Activated CD4-positive, alpha-beta T cell treated with anti-CD3 and anti-CD28 coated beads for 24 hours (primary cell): Measurements from ENCODE around the gene BOLA2B.
"Not testable (repeated sequence)": the region's sequence is repeated elsewhere in the genome, so short reads cannot be mapped to it uniquely, and the experiment has no call there.

Source experiments
- DNase-seq, 2 donors: peaks; one replicate each; pipeline ENCODE4 v3.0.0-alpha.2; 2020; ENCODE audit warnings: low read depth in 2 of 2

The BOLA2B gene

DNA sequence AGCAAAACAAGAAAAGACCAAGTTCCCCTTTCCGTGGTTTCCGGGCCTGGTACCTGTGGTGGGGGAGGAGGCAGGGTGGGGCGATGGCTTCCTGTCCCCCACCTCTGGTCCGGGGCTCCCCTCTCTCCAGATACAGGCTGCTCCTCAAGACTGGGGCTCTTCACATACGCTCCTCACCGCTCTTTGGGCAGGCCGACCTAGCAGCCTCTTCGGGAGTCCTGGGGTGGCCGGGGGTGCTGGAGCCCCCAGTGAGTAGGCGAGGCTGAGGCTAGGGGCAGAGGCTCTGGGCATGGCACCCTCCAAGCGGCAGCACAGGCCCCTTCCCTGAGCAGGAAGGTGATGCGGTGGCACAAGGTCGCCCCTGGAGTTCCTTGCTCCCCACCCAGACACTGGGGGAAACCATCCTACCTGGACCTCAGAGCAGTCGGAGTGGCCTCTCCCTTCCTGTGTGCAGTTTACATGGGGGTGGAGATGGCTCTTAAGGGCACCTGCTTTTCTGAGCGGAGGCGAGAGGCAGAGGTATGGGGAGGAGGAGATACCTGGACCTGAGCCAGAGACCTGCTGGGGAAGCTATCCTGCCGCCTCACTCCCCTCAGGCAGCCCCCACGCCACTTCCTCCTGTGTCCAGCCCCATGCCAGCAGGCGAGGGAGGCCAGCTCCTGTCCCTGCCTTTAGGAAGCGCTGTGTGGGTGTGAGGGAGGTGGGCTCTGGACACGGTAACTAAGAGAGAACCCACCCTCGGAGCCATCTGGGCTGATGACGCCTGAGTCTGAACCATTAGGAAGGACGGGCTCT is 9.2 kb downstream of the BOLA2B start:
- peak; percentile 41 to 42 for DNase-seq

DNA sequence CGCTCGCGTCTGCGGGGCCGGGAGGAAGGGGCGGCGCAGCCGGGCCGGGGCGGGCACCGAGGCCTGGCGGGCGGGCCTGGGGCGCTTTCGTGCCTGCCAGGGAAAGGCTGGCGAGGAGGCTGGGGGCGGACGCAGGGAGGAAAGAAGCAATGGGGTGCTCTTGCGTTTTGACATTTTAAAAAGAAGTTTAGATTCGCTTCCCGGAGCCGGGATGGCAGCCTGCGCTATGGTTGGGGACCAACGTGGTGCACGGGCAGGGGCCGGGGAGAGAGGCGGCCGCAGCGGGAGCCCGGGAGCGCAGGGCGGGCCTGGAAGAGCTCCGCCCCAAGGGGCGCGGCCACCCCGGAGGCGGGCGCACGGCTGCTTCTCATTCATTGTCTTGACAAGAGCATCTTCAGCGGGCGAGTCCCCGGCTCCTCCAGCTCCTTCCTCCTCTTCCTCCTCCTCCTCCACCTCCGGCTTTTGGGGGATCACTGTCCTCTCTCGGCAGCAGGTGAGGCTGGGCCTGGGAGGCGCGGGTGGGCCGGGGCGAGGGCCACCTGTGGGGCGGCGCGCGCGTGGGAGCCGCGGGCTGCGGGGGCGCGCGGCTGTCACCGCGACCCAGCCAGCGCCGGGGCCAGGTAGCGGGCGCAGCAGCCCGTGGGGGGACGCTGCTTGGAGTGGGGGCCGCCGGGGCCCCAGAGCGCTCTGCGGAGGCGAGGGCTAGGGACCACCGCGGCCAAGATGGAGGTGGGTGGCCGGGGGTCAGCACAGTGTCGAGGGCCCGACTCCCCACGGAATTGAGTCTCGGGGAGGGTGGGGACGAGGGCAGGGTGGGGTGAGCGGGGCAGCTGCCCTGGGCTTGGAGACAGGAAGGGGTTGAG is 10.0 kb downstream of the BOLA2B start, which contains the start of gene CORO1A:
CORO1A (plus strand) TSS at position 370 of the 863 bp plus-strand sequence. CDS start 1,608 bp downstream, outside the sequence.
- DNase-seq = peak; percentile 74 to 83

DNA sequence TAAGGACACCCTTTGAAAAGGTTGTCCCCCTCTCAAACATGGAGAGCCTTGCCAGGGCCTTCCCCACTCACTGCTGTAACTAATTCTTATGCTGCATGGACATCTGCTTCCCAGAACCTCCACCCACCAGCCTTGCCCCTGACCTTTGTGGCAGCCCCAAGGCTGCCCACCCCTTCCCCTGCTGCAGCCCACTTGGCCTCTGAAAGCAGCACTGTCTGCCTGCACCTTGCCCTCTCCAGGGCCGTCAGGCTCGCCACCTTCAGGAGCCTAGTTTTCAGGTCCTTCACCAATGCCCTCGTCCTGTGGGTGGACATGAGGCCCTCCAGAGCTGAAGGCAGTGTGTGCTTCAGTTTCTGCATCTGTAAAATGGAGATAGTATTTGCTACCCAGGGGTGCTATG is 12.7 kb downstream of the BOLA2B start:
- DNase-seq = no peak

DNA sequence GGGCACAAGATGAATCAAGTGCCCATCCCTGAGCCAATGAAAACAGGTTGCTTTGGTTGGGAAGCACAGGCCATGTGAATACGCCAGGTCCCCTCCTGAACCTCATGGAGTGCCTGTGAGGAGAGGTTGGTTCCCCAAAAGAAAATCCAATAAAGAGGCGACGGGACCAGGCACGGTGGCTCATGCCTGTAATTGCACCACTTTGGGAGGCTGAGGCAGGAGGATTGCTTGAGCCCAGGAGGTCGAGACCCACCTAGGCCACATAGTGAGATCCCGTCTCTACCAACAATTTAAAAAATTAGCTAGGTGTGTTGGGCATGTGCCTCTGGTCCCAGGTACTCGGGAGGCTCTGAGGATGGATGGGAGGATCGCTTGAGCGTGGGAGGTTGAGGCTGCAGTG is 13.5 kb downstream of the BOLA2B start:
- DNase-seq = no peak

DNA sequence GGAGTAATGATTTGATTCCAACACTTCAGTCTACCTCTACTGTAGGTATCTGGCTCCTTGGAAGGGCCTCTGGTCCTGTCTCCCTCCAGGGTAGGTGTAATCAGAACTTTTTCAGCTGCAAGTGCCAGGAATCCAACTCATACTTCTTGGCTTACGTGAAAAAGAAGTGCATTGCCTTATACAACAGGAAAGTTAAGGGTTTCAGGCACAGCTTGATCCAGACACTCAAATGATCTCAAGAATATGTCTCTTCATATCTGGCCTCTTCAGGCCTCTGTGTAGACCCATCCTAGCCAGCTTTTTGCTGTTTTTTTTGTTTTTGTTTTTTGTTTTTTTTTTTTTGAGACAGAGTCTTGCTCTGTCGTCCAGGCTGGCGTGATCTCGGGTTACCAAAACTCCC is 14.3 kb downstream of the BOLA2B start:
- DNase-seq = no peak

DNA sequence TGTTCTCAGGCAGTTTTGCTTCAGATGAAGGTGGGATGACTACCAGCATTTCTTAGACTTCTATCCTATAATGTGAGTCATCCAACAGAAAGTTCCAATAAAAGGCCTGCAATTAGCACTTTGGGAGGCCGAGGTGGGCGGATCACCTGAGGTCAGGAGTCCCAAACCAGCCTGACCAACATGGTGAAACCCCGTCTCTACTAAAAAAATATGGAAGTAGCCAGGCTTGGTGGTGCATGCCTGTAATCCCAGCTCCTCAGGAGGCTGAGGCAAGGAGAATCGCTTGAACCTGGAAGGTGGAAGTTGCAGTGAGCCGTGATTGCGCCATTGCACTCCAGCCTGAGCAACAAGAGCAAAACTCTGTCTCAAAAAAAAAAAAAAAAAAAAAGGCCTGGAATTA is 16.6 kb downstream of the BOLA2B start:
- DNase-seq = not testable (repeated sequence)

DNA sequence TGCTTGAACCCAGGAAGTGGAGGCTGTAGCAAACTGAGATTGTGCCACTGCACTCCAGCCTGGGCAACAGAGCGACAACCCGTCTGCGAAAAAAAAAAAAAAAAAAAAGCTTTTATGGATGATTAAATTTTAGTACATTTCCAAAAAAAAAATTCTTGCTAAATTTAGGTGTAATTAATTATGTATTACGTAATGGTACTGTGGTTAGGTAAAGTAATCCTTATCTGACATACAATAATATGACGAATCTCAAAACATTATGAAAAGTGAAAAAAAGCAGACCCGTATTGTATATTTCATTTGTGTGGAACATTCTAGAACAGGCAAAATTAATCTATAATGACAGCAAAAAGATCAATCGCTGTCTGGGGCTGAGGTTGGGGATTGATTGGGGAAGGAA is 20.4 kb downstream of the BOLA2B start:
- no peak for DNase-seq

DNA sequence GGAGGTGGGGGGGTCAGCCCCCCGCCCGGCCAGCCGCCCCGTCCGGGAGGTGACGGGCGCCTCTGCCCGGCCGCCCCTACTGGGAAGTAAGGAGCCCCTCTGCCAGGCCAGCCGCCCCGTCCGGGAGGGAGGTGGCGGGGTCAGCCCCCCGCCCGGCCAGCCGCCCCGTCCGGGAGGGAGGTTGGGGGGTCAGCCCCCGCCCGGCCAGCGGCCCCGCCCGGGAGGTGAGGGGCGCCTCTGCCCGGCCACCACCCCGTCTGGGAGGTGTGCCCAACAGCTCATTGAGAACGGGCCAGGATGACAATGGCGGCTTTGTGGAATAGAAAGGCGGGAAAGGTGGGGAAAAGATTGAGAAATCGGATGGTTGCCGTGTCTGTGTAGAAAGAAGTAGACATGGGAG is 23.3 kb downstream of the BOLA2B start:
- DNase-seq = not testable (repeated sequence)

DNA sequence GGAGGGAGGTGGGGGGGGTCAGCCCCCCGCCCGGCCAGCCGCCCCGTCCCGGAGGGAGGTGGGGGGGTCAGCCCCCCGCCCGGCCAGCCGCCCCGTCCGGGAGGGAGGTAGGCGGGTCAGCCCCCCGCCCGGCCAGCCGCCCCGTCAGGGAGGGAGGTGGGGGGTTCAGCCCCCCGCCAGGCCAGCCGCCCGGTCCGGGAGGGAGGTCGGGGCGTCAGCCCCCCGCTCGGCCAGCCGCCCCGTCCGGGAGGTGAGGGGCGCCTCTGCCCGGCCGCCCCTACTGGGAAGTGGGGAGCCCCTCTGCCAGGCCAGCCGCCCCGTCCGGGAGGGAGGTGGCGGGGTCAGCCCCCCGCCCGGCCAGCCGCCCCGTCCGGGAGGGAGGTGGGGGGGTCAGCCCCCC is 24.1 kb downstream of the BOLA2B start:
- DNase-seq = not testable (repeated sequence)

DNA sequence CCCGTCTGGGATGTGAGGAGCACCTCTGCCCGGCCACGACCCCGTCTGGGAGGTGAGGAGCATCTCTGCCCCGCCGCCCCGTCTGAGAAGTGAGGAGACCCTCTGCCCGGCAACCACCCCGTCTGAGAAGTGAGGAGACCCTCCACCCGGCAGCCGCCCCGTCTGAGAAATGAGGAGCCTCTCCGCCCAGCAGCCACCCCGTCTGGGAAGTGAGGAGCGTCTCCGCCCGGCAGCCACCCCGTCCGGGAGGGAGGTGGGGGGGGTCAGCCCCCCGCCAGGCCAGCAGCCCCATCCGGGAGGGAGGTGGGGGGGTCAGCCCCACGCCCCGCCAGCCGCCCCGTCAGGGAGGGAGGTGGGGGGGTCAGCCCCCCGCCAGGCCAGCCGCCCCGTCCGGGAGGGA is 24.7 kb downstream of the BOLA2B start:
- DNase-seq = not testable (repeated sequence)

DNA sequence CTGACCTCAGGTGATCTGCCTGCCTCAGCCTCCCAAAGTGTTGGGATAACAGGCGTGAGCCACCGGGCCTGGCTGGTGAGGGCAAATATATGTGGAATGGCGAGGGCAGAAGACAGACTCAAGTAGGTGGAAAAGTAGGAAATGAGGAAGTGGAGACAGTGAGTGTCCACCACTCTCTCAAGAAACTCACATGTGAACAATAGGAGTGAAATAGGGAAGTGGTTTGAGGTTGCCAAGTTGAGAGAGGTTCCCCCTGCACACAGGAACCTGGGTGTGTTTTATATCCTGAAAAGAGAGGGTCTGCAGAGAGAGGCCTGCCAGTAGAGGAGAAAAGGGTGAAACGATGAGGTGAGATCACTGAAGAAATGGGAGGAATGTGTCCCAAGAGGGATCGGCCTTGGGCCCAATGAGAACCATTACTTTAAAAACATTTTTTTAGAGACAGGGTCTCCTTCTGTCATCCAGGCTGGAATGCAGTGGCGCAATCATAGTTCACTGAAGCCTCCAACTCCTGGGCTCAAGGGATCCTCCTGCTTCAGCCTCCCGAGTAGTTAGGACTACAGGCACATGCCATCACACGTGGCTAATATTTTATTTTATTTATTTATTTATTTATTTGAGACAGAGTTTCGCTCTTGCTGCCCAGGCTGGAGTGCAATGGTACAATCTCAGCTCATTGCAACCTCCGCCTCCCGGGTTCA is 27.1 kb downstream of the BOLA2B start:
- no peak for DNase-seq

DNA sequence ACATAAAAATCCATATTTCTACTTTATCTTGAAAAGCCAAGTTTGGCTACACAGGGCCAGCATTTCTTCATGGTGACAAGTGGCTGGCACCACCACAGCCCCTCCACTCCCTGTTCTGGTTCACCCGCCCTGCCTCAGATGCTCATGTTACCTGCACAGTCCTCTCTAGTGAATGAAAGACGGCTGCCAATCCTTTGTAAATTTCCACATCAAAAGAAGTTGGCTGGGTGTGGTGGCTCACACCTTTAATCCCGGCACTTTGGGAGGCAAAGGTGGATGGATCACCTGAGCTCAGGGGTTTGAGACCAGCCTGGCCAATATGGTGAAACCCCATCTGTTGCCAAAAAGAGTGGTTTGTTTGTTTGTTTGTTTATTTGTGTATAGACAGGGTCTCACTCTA is 29.9 kb downstream of the BOLA2B start:
- no peak for DNase-seq

DNA sequence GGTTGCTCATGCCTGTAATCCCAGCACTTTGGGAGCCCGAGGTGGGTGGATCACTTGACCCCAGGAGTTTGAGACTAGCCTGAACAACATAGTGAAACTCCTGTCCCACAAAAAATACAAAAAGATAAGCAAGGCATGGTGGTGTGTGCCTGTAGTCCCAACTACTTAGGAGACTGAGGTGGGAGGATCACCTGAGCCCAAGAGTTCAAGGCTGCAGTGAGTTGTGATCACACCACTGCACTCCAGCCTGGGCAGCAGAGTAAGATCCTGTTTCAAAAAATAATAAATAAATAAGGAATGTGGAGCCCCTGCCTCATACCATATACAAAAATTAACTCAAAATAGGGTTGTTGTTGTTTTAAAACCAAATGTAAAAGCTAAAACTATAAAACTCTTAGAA is 36.3 kb downstream of the BOLA2B start:
- no peak for DNase-seq

DNA sequence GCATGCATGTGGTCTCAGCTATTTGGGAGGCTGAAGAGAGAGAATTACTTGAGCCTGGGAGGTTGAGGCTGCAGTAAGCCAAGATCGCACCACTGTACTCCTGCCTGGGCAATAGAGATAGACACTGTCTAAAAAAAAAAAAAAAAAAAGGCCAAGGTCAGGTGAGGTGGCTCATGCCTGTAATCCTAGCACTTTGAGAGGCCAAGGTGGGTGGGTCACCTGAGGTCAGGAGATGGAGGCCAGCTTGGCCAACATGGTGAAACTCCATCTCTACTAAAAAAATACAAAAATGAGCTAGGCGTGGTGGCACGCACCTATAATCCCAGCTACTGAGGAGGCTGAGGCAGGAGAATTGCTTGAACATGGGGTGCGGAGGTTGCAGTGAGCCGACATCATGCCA is 38.3 kb downstream of the BOLA2B start:
- no peak for DNase-seq

DNA sequence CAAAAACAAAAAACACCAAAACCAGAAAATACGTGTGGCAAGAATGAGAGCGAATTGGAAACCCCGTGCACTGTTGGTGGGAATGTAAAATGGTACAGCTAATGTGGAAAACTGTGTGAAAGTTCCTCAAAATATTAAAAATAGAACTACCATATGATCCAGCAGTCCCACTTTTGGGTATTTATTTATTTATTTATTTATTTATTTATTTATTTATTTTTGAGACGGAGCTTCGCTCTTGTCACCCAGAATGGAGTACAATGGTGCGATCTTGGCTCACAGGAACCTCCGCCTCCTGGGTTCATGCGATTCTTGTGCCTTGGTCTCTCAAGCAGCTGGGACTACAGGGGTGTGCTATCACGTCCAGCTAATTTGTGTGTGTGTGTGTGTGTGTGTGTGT is 40.9 kb downstream of the BOLA2B start:
- DNase-seq = no peak

DNA sequence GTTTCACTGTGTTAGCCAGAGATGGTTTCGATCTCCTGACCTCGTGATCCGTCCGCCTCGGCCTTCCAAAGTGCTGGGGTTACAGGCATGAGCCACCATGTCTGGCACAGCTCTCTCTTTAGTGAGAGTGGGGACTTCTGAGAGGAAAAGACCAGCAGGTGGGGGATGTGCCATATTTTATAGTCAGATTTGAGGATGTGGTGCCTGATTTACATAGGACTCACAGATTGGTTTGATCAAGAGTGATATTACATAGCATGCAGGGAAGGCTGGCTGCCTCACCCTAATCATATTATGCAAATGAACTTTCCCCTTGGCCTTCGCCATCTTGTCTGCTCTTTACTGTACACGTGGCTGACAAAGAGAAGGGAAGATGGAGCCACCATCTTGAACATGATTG is 42.4 kb downstream of the BOLA2B start:
- no peak for DNase-seq

DNA sequence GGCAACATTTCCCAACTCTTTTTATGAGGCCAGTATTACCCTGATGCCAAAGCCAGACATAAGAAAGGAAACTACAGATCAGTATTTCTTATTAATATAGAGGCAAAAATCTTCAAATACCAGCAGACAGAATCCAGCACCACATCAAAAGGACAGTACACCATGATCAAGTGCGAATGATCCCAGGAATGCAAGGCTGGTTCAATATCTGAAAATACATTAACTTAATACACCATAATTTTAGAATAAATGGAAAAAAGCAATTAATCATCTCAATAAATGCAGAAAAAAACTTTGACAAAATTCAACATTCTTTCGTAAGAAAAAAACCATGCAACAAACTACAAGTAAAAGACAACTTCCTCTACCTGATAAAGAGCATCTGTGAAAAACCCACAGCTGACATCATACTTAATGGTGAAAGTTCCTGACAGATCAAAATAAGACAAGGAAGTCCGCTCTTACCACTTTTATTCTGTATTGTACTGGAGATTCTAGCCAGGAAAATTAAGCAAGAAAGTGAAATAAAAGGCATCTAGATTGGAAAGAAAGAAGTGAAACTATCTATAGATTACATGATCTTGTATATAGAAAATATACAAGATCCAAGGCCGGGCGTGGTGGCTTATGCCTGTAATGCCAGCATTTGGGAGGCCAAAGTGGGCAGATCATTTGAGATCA is 44.1 kb downstream of the BOLA2B start:
- no peak for DNase-seq

DNA sequence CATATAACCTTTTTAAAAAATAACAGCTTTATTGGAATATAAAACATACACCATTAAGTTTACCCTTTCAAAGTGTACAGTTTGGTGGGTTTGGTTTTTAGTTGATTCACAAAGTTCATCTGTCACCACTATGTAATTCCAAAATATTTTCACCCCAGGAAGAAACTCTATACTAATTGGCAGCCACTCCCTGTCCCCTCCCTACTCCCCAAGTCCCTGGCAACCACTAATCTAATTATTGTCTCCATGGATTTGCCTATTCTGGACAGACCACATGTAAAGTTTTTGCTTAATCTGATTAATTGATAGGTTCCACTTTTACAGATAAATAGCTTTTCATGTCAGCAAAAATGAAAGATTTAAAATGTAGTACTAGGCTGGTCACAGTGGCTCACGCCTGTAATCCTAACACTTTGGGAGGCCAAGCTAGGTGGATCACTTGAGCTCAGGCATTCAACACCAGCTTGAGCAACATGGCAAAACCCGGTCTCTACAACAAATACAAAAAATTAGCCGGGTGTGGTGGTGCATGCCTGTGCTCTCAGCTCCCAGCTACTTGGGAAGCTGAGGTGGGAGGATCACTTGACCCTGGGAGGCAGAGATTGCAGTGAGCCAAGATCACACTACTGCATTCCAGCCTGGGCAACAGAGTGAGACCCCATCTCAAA is 45.5 kb downstream of the BOLA2B start:
- no peak for DNase-seq

DNA sequence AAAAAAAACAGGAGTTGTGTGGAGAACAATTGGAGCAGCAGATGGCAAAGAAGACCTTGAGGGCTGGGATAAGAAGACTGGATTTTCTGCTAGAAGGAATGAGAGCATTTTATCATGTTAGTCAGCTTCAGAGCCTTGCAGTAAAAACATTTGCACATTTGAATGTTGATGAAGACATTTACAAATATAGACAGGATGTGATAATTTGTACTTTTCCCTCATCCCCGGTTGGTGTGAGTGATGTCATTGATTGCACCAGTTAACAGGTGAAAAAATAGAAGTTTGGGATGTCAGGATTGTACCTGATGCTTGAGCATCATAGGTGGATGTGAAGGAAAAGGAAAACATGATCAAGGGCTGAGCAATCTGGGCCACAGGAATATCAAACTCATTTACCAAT is 47.8 kb downstream of the BOLA2B start:
- no peak for DNase-seq

DNA sequence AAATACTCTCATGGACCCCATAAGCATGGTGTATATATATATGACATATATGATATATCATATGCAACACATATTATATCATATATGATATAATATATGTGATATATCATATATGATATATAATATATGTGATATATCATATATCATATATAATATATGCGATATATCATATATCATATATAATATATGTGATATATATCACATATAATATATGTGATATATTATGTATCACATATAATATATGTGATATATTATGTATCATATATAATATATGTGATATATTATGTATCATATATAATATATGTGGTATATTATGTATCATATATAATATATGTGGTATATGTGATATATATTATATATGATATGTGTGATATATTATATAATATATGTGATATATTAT is 48.5 kb downstream of the BOLA2B start:
- no peak for DNase-seq

DNA sequence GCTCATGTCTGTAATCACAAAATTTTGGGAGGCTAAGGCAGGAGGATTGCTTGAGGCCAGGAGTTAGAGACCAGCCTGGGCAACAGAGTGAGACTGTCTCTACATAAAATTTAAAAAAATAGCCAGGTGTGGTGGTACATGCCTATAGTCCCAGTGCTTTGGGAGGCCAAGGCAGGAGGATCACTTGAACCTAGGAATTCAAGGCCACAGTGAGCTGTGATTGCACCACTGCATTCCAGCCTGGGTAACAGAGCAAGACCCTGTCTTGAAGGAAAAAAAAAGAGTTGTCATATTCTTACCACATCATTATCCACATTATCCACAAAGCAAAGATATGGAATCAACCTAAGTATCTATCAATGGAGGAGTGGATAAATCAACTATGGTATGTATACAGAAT is 49.4 kb downstream of the BOLA2B start:
- no peak for DNase-seq
